Endothelial cell of umbilical vein (primary cell): ENCODE results near the gene PCARE. TPM values are rescaled to one million over a fixed set of nuclear protein-coding genes. Genes with fewer than 3 reads are reported as not detected.

Source experiments
- BruUV-seq: library from RNA; stranded (reverse); fragments of 400-500 nt; replicated peaks from 2 replicates; lab custom pipeline; 2021; lab: Mats Ljungman, UMichigan
- CTCF ChIA-PET: fragments of 300-600, 350-600 bp; sonication (Branson Sonifier 250); formaldehyde crosslinking; loops from one replicate; lab custom pipeline; 2021; ENCODE audit warnings: antibody characterized with exemption, inconsistent platforms; lab: Charles Lee
- POLR2A ChIA-PET: fragments of 300-600, 350-600 bp; sonication (Branson Sonifier 250); formaldehyde crosslinking; loops from one replicate; lab custom pipeline; 2021; ENCODE audit warnings: antibody characterized with exemption, inconsistent platforms; lab: Charles Lee
- DNase-seq: peaks from one replicate; pipeline ENCODE4 v3.0.0-alpha.2; 2011; ENCODE audit warnings: low read depth, low spot score
- FAIRE-seq: peaks from 2 replicates; lab custom pipeline; 2011; peaks lifted over from hg19 to GRCh38; lab: Jason Lieb, UNC
- H2AFZ ChIP-seq: 2 replicates; pipeline ENCODE4 v1.6.0; 2012; ENCODE audit warnings: low read depth, low read length, control low read depth, inconsistent platforms
- H3K27ac ChIP-seq: 2 replicates; pipeline ENCODE4 v1.5.1; 2011; ENCODE audit warnings: low read depth, mild to moderate bottlenecking, control low read depth, low read length, moderate library complexity; ENCODE audit not compliant: insufficient read depth
- H3K27me3 ChIP-seq, 2 experiments: 2 replicates each; pipeline versions ENCODE4 v1.6.0 to v1.6.1; 2011; ENCODE audit warnings: low read length in 2 of 2, mixed read lengths in 1 of 2; ENCODE audit not compliant: control insufficient read depth in 2 of 2, insufficient read depth in 2 of 2
- H3K36me3 ChIP-seq, 2 experiments: 2 replicates in 1 of 2; 3 replicates in 1 of 2; pipeline ENCODE4 v1.5.1; 2011; ENCODE audit warnings: low read length in 2 of 2, mild to moderate bottlenecking in 1 of 2, moderate library complexity in 1 of 2; ENCODE audit not compliant: control insufficient read depth in 2 of 2, insufficient read depth in 2 of 2; ENCODE audit errors: extremely low read depth in 1 of 2
- H3K4me1 ChIP-seq: 3 replicates; pipeline ENCODE4 v1.5.1; 2011; ENCODE audit warnings: mild to moderate bottlenecking, low read length; ENCODE audit not compliant: control insufficient read depth, insufficient read depth; ENCODE audit errors: extremely low read depth
- H3K4me2 ChIP-seq: 2 replicates; pipeline ENCODE4 v1.6.1; 2011; ENCODE audit warnings: low read length, control low read depth, mixed read lengths; ENCODE audit not compliant: insufficient read depth
- H3K4me3 ChIP-seq, 3 experiments: fragments of 200-600 bp in 1 of 3; sonication (generic), shearing (Covaris generic) in 1 of 3; replicated peaks in 1 of 3; 2 replicates each; pipeline ENCODE4 v1.5.1; 2011 to 2016; ENCODE audit warnings: control low read depth in 3 of 3, low read length in 3 of 3, mild to moderate bottlenecking in 2 of 3, inconsistent platforms in 1 of 3, low read depth in 1 of 3, moderate library complexity in 1 of 3; ENCODE audit not compliant: insufficient read depth in 1 of 3
- H3K79me2 ChIP-seq: 2 replicates; pipeline ENCODE4 v1.6.0; 2012; ENCODE audit warnings: low read length, inconsistent platforms; ENCODE audit not compliant: control insufficient read depth, insufficient read depth
- H3K9ac ChIP-seq: replicated peaks from 2 replicates; pipeline ENCODE3; 2011; ENCODE audit warnings: low read length, control low read depth; ENCODE audit not compliant: insufficient read depth; ENCODE audit errors: extremely low read depth
- H3K9me1 ChIP-seq: replicated peaks from 3 replicates; pipeline ENCODE4 v1.6.0; 2011; ENCODE audit warnings: mild to moderate bottlenecking, low read length; ENCODE audit not compliant: control insufficient read depth, insufficient read depth; ENCODE audit errors: extremely low read depth
- H3K9me3 ChIP-seq: replicated peaks from 2 replicates; pipeline ENCODE4 v1.5.1; 2012; ENCODE audit warnings: low read length, inconsistent platforms; ENCODE audit not compliant: control insufficient read depth, insufficient read depth
- H4K20me1 ChIP-seq: replicated peaks from 2 replicates; pipeline ENCODE3; 2011; ENCODE audit warnings: mild to moderate bottlenecking, low read length; ENCODE audit not compliant: control insufficient read depth, insufficient read depth; ENCODE audit errors: extremely low read depth
- EZH2 ChIP-seq: IDR thresholded peaks from 2 replicates; pipeline ENCODE4 v1.6.1; 2012; ENCODE audit warnings: borderline replicate concordance, low read depth, mild to moderate bottlenecking, moderate library complexity, low read length, inconsistent platforms; ENCODE audit not compliant: severe bottlenecking
- FOS ChIP-seq: IDR thresholded peaks from 2 replicates; pipeline ENCODE4 v1.6.1; 2011; ENCODE audit warnings: mild to moderate bottlenecking, low read length, moderate library complexity, borderline replicate concordance; ENCODE audit not compliant: insufficient read depth
- GATA2 ChIP-seq: IDR thresholded peaks from 2 replicates; pipeline ENCODE4 v1.7.0; 2011; ENCODE audit warnings: low read depth, mild to moderate bottlenecking, moderate library complexity, mixed read lengths, low read length; ENCODE audit not compliant: insufficient read length, insufficient read depth
- JUN ChIP-seq: IDR thresholded peaks from 2 replicates; pipeline ENCODE4 v1.6.1; 2011; ENCODE audit warnings: borderline replicate concordance, low read depth; ENCODE audit not compliant: insufficient read length, insufficient read depth
- MYC ChIP-seq: IDR thresholded peaks from one replicate; pipeline ENCODE4 v1.6.1; 2011; ENCODE audit warnings: mild to moderate bottlenecking, low read depth, low read length
- POLR2A ChIP-seq: IDR thresholded peaks from 2 replicates; pipeline ENCODE4 v1.6.1; 2012; ENCODE audit warnings: low read depth, mild to moderate bottlenecking, control low read depth, low read length
- POLR2AphosphoS5 ChIP-seq: IDR thresholded peaks from 2 replicates; pipeline ENCODE4 v1.6.1; 2012; ENCODE audit warnings: low read depth, mild to moderate bottlenecking, control low read depth, low read length, moderate library complexity; ENCODE audit not compliant: insufficient read depth
- dilution Hi-C: fragments of 300-500 bp; cut with MboI; formaldehyde crosslinking; loops from one replicate; pipeline ENCODE4 v1.15.0; 2019; ENCODE audit warnings: low sequenced_read_pairs; ENCODE audit not compliant: extremely low pct_ligation_motif_present
- intact Hi-C: fragments of 100-400 bp; cut with micrococcal nuclease; formaldehyde crosslinking; loops from one replicate; pipeline ENCODE4 v1.10.0; 2022
- polyA plus RNA-seq, 4 experiments: library from polyadenylated mRNA; depleted of rRNA in 3 of 4; stranded (reverse) in 3 of 4; unstranded in 1 of 4; fragments of >200 nt; gene quantifications; 2 replicates each; pipeline versions ENCODE4 v1.2.1 to v1.2.3, GENCODE V29; 2011 to 2012; ENCODE audit warnings: missing spikeins in 1 of 4
- total RNA-seq: library from RNA; stranded (reverse); gene quantifications from 2 replicates; pipeline ENCODE4 v1.2.3, GENCODE V29; 2021
- TF ChIP-seq, protein P1 (sequence below): IDR thresholded peaks from 2 replicates; pipeline ENCODE4 v1.6.1; 2011; ENCODE audit not compliant: insufficient read depth, insufficient read length
- TF ChIP-seq, protein P2 (sequence below), 2 donors: IDR thresholded peaks; 1 replicate in 1 of 2; 2 replicates in 1 of 2; pipeline ENCODE4 v1.5.1; 2011; ENCODE audit warnings: low read length in 2 of 2, mild to moderate bottlenecking in 2 of 2, moderate library complexity in 2 of 2, control low read depth in 1 of 2, inconsistent platforms in 1 of 2, low read depth in 1 of 2; ENCODE audit not compliant: insufficient read depth in 1 of 2; ENCODE audit errors: extremely low read depth in 1 of 2

PCARE gene
- total and polyA plus RNA-seq, 2 donors (not counting 3 experiments of a cell fraction or from before 2014, with no cell fraction given): not detected

DNA sequence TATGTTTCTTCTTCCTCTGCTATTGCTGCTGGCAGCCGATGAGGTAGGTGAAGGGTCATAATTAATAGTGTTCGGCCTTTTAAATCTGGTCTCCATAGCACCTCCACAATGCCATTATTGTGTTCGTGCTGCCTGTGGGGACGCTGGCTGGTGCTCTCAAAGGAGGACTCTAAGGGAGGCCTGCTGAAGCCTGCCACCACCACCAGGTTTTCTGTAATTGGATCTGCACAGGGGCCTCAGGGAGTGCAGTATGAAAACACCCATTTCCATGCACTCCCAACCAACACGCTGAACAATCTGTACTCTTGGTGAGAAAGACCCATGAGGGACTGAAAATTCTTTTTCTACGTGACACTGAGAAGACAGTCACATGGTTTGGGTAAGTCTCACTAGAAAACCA, 23.2 kb upstream of the PCARE start:
- intact Hi-C loops: no loop called here
- ChIA-PET POLR2A (no interaction called here), CTCF (no interaction called here)
- H3K9ac ChIP-seq: no peak overlapping the region
- FAIRE-seq: no peak
- dilution Hi-C loops: no loop called here
- no peaks in the 10 kb centered on the region for H3K9me3 ChIP-seq
- no peak overlapping the region for H3K27ac ChIP-seq
- H3K27me3 ChIP-seq: no peaks in the 10 kb centered on the region
- no peaks in the 10 kb centered on the region for H3K4me1 ChIP-seq
- no peaks in the 10 kb centered on the region for H3K36me3 ChIP-seq
- no peak for TF ChIP-seq GATA2
- no peak for TF ChIP-seq JUN
- TF ChIP-seq, protein P1, sequence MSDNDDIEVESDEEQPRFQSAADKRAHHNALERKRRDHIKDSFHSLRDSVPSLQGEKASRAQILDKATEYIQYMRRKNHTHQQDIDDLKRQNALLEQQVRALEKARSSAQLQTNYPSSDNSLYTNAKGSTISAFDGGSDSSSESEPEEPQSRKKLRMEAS: no peak
- no peak for TF ChIP-seq EZH2
- no peak for TF ChIP-seq POLR2AphosphoS5
- TF ChIP-seq POLR2A: no peak
- TF ChIP-seq, protein P2, sequence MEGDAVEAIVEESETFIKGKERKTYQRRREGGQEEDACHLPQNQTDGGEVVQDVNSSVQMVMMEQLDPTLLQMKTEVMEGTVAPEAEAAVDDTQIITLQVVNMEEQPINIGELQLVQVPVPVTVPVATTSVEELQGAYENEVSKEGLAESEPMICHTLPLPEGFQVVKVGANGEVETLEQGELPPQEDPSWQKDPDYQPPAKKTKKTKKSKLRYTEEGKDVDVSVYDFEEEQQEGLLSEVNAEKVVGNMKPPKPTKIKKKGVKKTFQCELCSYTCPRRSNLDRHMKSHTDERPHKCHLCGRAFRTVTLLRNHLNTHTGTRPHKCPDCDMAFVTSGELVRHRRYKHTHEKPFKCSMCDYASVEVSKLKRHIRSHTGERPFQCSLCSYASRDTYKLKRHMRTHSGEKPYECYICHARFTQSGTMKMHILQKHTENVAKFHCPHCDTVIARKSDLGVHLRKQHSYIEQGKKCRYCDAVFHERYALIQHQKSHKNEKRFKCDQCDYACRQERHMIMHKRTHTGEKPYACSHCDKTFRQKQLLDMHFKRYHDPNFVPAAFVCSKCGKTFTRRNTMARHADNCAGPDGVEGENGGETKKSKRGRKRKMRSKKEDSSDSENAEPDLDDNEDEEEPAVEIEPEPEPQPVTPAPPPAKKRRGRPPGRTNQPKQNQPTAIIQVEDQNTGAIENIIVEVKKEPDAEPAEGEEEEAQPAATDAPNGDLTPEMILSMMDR (IDR thresholded peaks at IDR 0.05; ENCODE audit: extremely low read depth in 1 of 2, insufficient read depth in 1 of 2, low read depth in 1 of 2, low read length in 2 of 2): no peak
- no peak for TF ChIP-seq FOS
- TF ChIP-seq MYC: no peak
- no peak overlapping the region for H2AFZ ChIP-seq
- no peaks in the 10 kb centered on the region for H3K79me2 ChIP-seq
- H3K4me2 ChIP-seq: no peak overlapping the region
- no peaks in the 10 kb centered on the region for H3K9me1 ChIP-seq
- H3K4me3 ChIP-seq: no peak overlapping the region
- no peak for DNase-seq
- BruUV-seq: no TSS peak
- H4K20me1 ChIP-seq: no peaks in the 10 kb centered on the region
